HepG2 (cell line): Measurements from ENCODE around the gene TAPBP. TPM values are rescaled to one million over a fixed set of nuclear protein-coding genes. Genes with fewer than 3 reads are reported as not detected.
A peak's percentile ranks its signal among the peaks of the same experiment; 100 is the strongest.

Experiments used
- CHD4 ChIP-seq: fragments of 200-600 bp; sonication (generic); IDR thresholded peaks from 2 replicates; pipeline ENCODE4 v1.7.0; 2017; ENCODE audit warnings: mild to moderate bottlenecking, low read length, borderline replicate concordance
- EEA1 ChIP-seq: sonication (generic); formaldehyde crosslinking; IDR thresholded peaks from 2 replicates; pipeline ENCODE4 v1.5.1; 2020; ENCODE audit warnings: mild to moderate bottlenecking, missing genetic modification reagents, borderline replicate concordance
- ELF4 ChIP-seq: sonication (generic); formaldehyde crosslinking; IDR thresholded peaks from 2 replicates; pipeline ENCODE4 v1.5.0; 2020; ENCODE audit warnings: missing genetic modification reagents, mild to moderate bottlenecking, moderate library complexity, borderline replicate concordance
- MAFG ChIP-seq: sonication (generic); formaldehyde crosslinking; IDR thresholded peaks from 2 replicates; pipeline ENCODE4 v1.5.1; 2020; ENCODE audit warnings: mild to moderate bottlenecking, missing genetic modification reagents
- MED13 ChIP-seq: sonication (generic); formaldehyde crosslinking; IDR thresholded peaks from 2 replicates; pipeline ENCODE4 v1.5.0; 2020; ENCODE audit warnings: missing genetic modification reagents
- MTA3 ChIP-seq: sonication (generic); formaldehyde crosslinking; IDR thresholded peaks from 2 replicates; pipeline ENCODE4 v1.4.0; 2020; ENCODE audit warnings: missing genetic modification reagents
- NR3C1 ChIP-seq: sonication (generic); formaldehyde crosslinking; IDR thresholded peaks from 2 replicates; pipeline ENCODE4 v1.4.0; 2020; ENCODE audit warnings: missing genetic modification reagents
- PHF20 ChIP-seq: sonication (generic); formaldehyde crosslinking; IDR thresholded peaks from 2 replicates; pipeline ENCODE4 v1.5.0; 2020; ENCODE audit warnings: mild to moderate bottlenecking, missing genetic modification reagents
- RXRA ChIP-seq: sonication (generic); formaldehyde crosslinking; IDR thresholded peaks from 2 replicates; pipeline ENCODE4 v1.5.1; 2020; ENCODE audit warnings: missing genetic modification reagents
- RXRB ChIP-seq: IDR thresholded peaks from 2 replicates; pipeline ENCODE4 v1.6.1; 2016; ENCODE audit warnings: borderline replicate concordance, missing genetic modification reagents, missing compliant biosample characterization
- SOX5 ChIP-seq: IDR thresholded peaks from 2 replicates; pipeline ENCODE4 v1.6.1; 2016; ENCODE audit warnings: borderline replicate concordance
- TOE1 ChIP-seq: sonication (generic); formaldehyde crosslinking; IDR thresholded peaks from 2 replicates; pipeline ENCODE4 v1.4.0; 2020; ENCODE audit warnings: mild to moderate bottlenecking, missing genetic modification reagents
- TSC22D2 ChIP-seq: sonication (generic); formaldehyde crosslinking; IDR thresholded peaks from 2 replicates; pipeline ENCODE4 v1.5.1; 2020; ENCODE audit warnings: missing genetic modification reagents, mild to moderate bottlenecking, borderline replicate concordance
- ZFP1 ChIP-seq: IDR thresholded peaks from 2 replicates; pipeline ENCODE4 v1.6.1; 2016
- ZFX ChIP-seq: sonication (generic); formaldehyde crosslinking; IDR thresholded peaks from 2 replicates; pipeline ENCODE4 v1.4.0; 2020; ENCODE audit warnings: mild to moderate bottlenecking, low read depth, missing genetic modification reagents, moderate library complexity
- ZNF20 ChIP-seq: sonication (generic); formaldehyde crosslinking; IDR thresholded peaks from 2 replicates; pipeline ENCODE4 v1.4.0; 2020; ENCODE audit warnings: mild to moderate bottlenecking, moderate library complexity, missing genetic modification reagents
- ZNF33B ChIP-seq: sonication (generic); formaldehyde crosslinking; IDR thresholded peaks from 2 replicates; pipeline ENCODE4 v1.5.1; 2020; ENCODE audit warnings: mild to moderate bottlenecking, missing genetic modification reagents
- ZNF512B ChIP-seq: sonication (generic); formaldehyde crosslinking; IDR thresholded peaks from 2 replicates; pipeline ENCODE4 v1.5.1; 2020; ENCODE audit warnings: missing genetic modification reagents, mild to moderate bottlenecking, borderline replicate concordance
- ZNF644 ChIP-seq: IDR thresholded peaks from 2 replicates; pipeline ENCODE4 v1.6.1; 2016; ENCODE audit warnings: low read depth
- ZNF672 ChIP-seq: sonication (generic); formaldehyde crosslinking; IDR thresholded peaks from 2 replicates; pipeline ENCODE4 v1.8.1; 2022; ENCODE audit warnings: missing genetic modification reagents
- ZNF761 ChIP-seq: sonication (generic); formaldehyde crosslinking; conservative IDR thresholded peaks from 2 replicates; pipeline ENCODE4 v1.4.0; 2020; ENCODE audit warnings: mild to moderate bottlenecking, missing genetic modification reagents
- ZNF83 ChIP-seq: sonication (generic); formaldehyde crosslinking; IDR thresholded peaks from 2 replicates; pipeline ENCODE4 v1.4.0; 2020; ENCODE audit warnings: missing genetic modification reagents, mild to moderate bottlenecking, borderline replicate concordance
- polyA plus RNA-seq, 8 experiments: library from polyadenylated mRNA; depleted of rRNA in 3 of 8; stranded (reverse) in 7 of 8; unstranded in 1 of 8; fragments of >200 nt; fragmentation: Illumina TruSeq in 4 of 8; extraction: Trizol in 4 of 8; gene quantifications; 2 replicates each; pipeline versions ENCODE4 v1.2.1 to v1.2.3, GENCODE V29; 2011 to 2016; ENCODE audit warnings: low read depth in 4 of 8, missing spikeins in 1 of 8, mixed read lengths in 1 of 8; ENCODE audit not compliant: insufficient read depth in 1 of 8
- total RNA-seq, 5 experiments: library from RNA; depleted of rRNA; stranded (reverse); fragments of >200 nt; fragmentation: Illumina TruSeq; extraction: Trizol; gene quantifications; 2 replicates each; pipeline ENCODE4 v1.2.3, GENCODE V29; 2016; ENCODE audit warnings: low read depth in 1 of 5
- TF ChIP-seq, protein P1 (sequence below): sonication (generic); formaldehyde crosslinking; IDR thresholded peaks from 2 replicates; pipeline ENCODE4 v1.4.0; 2020; ENCODE audit warnings: missing genetic modification reagents, borderline replicate concordance

Gene TAPBP
- total and polyA plus RNA-seq, 2 of the 13 experiments (the other 11 are each of a cell fraction or from before 2014, with no cell fraction given), result 27.4 to 32.3 TPM

- TF ChIP-seq ZNF512B (CRISPR knock-in tag) (0 out of 2 replicates have a peak, but pooled peaks have one; percentile 70), PHF20 (CRISPR knock-in tag) (peak; percentile 97), MAFG (CRISPR knock-in tag) (no peak; the same call in 1 of the 2 replicates), ZNF672 (CRISPR knock-in tag) (no peak), NR3C1 (0 out of 2 replicates have a peak, but pooled peaks have one; percentile 5), ZFX (CRISPR knock-in tag) (peak; percentile 98), TSC22D2 (CRISPR knock-in tag) (peak; percentile 89), ZNF20 (CRISPR knock-in tag) (0 out of 2 replicates have a peak, but pooled peaks have one; percentile 17), ZNF761 (CRISPR knock-in tag) (peak; percentile 86), EEA1 (no peak; the same call in 1 of the 2 replicates), RXRA (CRISPR knock-in tag) (peak; percentile 69), ZNF83 (CRISPR knock-in tag) (peak; percentile 28; the same call in 1 of the 2 replicates), RXRB (CRISPR knock-in tag) (peak; percentile 82), ZNF33B (CRISPR knock-in tag) (peak; percentile 95), MTA3 (CRISPR knock-in tag) (peak; percentile 84; the same call in 1 of the 2 replicates), ZFP1 (CRISPR knock-in tag) (peak; percentile 77), ZNF644 (no peak), CHD4 (no peak), SOX5 (peak; percentile 44), TOE1 (CRISPR knock-in tag) (peak; percentile 35; the same call in 1 of the 2 replicates), ELF4 (peak; percentile 93), MED13 (CRISPR knock-in tag) (peak; percentile 82; the same call in 1 of the 2 replicates)
- TF ChIP-seq, protein P1, sequence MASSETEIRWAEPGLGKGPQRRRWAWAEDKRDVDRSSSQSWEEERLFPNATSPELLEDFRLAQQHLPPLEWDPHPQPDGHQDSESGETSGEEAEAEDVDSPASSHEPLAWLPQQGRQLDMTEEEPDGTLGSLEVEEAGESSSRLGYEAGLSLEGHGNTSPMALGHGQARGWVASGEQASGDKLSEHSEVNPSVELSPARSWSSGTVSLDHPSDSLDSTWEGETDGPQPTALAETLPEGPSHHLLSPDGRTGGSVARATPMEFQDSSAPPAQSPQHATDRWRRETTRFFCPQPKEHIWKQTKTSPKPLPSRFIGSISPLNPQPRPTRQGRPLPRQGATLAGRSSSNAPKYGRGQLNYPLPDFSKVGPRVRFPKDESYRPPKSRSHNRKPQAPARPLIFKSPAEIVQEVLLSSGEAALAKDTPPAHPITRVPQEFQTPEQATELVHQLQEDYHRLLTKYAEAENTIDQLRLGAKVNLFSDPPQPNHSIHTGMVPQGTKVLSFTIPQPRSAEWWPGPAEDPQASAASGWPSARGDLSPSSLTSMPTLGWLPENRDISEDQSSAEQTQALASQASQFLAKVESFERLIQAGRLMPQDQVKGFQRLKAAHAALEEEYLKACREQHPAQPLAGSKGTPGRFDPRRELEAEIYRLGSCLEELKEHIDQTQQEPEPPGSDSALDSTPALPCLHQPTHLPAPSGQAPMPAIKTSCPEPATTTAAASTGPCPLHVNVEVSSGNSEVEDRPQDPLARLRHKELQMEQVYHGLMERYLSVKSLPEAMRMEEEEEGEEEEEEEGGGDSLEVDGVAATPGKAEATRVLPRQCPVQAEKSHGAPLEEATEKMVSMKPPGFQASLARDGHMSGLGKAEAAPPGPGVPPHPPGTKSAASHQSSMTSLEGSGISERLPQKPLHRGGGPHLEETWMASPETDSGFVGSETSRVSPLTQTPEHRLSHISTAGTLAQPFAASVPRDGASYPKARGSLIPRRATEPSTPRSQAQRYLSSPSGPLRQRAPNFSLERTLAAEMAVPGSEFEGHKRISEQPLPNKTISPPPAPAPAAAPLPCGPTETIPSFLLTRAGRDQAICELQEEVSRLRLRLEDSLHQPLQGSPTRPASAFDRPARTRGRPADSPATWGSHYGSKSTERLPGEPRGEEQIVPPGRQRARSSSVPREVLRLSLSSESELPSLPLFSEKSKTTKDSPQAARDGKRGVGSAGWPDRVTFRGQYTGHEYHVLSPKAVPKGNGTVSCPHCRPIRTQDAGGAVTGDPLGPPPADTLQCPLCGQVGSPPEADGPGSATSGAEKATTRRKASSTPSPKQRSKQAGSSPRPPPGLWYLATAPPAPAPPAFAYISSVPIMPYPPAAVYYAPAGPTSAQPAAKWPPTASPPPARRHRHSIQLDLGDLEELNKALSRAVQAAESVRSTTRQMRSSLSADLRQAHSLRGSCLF, result peak; percentile 84; the same call in 1 of the 2 replicates
Observed at GRCh38 chr6:33271468-33272274, 42.2 kb downstream of the TAPBP start, which contains the start of the genes RPS18 and VPS52 (continued).
